ENCODE data around the gene TRIM9. TPM values are rescaled to one million over a fixed set of nuclear protein-coding genes. Genes with fewer than 3 reads are reported as not detected.

The TRIM9 gene
- total and polyA plus RNA-seq, 2 donors (not counting 3 experiments of a cell fraction or from before 2014, with no cell fraction given), result not detected

DNA sequence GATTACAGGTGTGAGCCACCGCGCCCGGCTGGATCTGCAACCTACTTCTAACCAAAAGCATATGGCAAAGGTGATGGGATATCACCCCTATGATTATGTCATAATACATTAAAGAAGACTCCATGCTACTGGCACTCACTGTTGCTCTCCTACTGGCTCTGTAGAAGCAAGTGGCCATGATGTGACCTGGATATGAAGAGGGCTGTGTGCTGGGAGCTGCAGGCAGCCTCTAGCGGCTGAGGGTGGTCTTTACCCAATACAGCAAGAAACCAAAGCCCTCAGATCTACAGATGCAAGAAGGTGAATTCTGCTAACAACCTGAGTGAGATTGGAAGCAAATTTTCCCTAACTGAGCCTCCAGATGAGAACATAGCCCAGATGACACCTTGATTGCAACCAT lies 34.2 kb upstream of the TRIM9 start:
- no peak overlapping the region for H3K9ac ChIP-seq (replicated peaks; ENCODE audit: extremely low read depth, insufficient read depth, low read length)

More for the DNA sequence above, 34.2 kb upstream of the TRIM9 start:
- TF ChIP-seq FOS (IDR thresholded peaks at IDR 0.05; ENCODE audit: borderline replicate concordance, insufficient read depth, low read length) (no peak), MYC (IDR thresholded peaks at IDR 0.05; ENCODE audit: low read depth, low read length) (no peak), POLR2AphosphoS5 (IDR thresholded peaks at IDR 0.05; ENCODE audit: insufficient read depth, low read depth, low read length) (no peak), GATA2 (IDR thresholded peaks at IDR 0.05; ENCODE audit: insufficient read depth, insufficient read length, low read depth, low read length) (no peak), POLR2A (IDR thresholded peaks at IDR 0.05; ENCODE audit: low read depth, low read length) (no peak), JUN (IDR thresholded peaks at IDR 0.05; ENCODE audit: borderline replicate concordance, insufficient read depth, insufficient read length, low read depth) (no peak), EZH2 (IDR thresholded peaks at IDR 0.05; ENCODE audit: borderline replicate concordance, low read depth, low read length, severe bottlenecking) (no peak)
- TF ChIP-seq, protein P1, sequence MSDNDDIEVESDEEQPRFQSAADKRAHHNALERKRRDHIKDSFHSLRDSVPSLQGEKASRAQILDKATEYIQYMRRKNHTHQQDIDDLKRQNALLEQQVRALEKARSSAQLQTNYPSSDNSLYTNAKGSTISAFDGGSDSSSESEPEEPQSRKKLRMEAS (IDR thresholded peaks at IDR 0.05; ENCODE audit: insufficient read depth, insufficient read length), result no peak
- TF ChIP-seq, protein P2, sequence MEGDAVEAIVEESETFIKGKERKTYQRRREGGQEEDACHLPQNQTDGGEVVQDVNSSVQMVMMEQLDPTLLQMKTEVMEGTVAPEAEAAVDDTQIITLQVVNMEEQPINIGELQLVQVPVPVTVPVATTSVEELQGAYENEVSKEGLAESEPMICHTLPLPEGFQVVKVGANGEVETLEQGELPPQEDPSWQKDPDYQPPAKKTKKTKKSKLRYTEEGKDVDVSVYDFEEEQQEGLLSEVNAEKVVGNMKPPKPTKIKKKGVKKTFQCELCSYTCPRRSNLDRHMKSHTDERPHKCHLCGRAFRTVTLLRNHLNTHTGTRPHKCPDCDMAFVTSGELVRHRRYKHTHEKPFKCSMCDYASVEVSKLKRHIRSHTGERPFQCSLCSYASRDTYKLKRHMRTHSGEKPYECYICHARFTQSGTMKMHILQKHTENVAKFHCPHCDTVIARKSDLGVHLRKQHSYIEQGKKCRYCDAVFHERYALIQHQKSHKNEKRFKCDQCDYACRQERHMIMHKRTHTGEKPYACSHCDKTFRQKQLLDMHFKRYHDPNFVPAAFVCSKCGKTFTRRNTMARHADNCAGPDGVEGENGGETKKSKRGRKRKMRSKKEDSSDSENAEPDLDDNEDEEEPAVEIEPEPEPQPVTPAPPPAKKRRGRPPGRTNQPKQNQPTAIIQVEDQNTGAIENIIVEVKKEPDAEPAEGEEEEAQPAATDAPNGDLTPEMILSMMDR (IDR thresholded peaks at IDR 0.05; ENCODE audit: extremely low read depth in 1 of 2, insufficient read depth in 1 of 2, low read depth in 1 of 2, low read length in 2 of 2), result no peak
- no peak overlapping the region for H3K4me3 ChIP-seq (replicated peaks in 1 of 3; ENCODE audit: insufficient read depth in 1 of 3, low read depth in 1 of 3, low read length in 3 of 3)
- no peak for FAIRE-seq
- peaks cover 0 to 2% of the 10 kb centered on the region in 2 experiments for H3K27me3 ChIP-seq (ENCODE audit: control insufficient read depth in 2 of 2, insufficient read depth in 2 of 2, low read length in 2 of 2)
- H3K4me2 ChIP-seq (ENCODE audit: insufficient read depth, low read length), result no peak overlapping the region
- no peak for DNase-seq (ENCODE audit: low read depth, low spot score)
- no peak overlapping the region for H2AFZ ChIP-seq (ENCODE audit: low read depth, low read length)
- H3K27ac ChIP-seq (ENCODE audit: insufficient read depth, low read depth, low read length), result no peak overlapping the region
- ChIA-PET CTCF (no interaction called here), POLR2A (no interaction called here)
- H3K36me3 ChIP-seq (ENCODE audit: control insufficient read depth in 2 of 2, extremely low read depth in 1 of 2, insufficient read depth in 2 of 2, low read length in 2 of 2), result no peaks in the 10 kb centered on the region
- dilution Hi-C loops (cut with MboI; ENCODE audit: extremely low pct_ligation_motif_present, low sequenced_read_pairs) (no loop called here), intact Hi-C loops (cut with micrococcal nuclease) (no loop called here)
- H3K9me3 ChIP-seq (replicated peaks; ENCODE audit: control insufficient read depth, insufficient read depth, low read length), result no peaks in the 10 kb centered on the region
- BruUV-seq (replicated peaks), result no TSS peak
- H3K9me1 ChIP-seq (replicated peaks; ENCODE audit: control insufficient read depth, extremely low read depth, insufficient read depth, low read length), result no peaks in the 10 kb centered on the region
- no peaks in the 10 kb centered on the region for H3K79me2 ChIP-seq (ENCODE audit: control insufficient read depth, insufficient read depth, low read length)
- no peaks in the 10 kb centered on the region for H4K20me1 ChIP-seq (replicated peaks; ENCODE audit: control insufficient read depth, extremely low read depth, insufficient read depth, low read length)
- no peaks in the 10 kb centered on the region for H3K4me1 ChIP-seq (ENCODE audit: control insufficient read depth, extremely low read depth, insufficient read depth, low read length)

All from endothelial cell of umbilical vein (primary cell).